K562 (cell line): ENCODE measurements around the gene CAPZA1. TPM values are rescaled to one million over a fixed set of nuclear protein-coding genes. Genes with fewer than 3 reads are reported as not detected.

Experiments used
- BRCA1 ChIP-seq, 2 experiments: fragments of 450-650 bp in 1 of 2; sonication (generic) in 1 of 2; formaldehyde crosslinking in 1 of 2; IDR thresholded peaks; 2 replicates each; pipeline versions ENCODE4 v1.5.0 to v1.6.1; 2017 to 2020; ENCODE audit warnings: mild to moderate bottlenecking in 1 of 2, missing genetic modification reagents in 1 of 2
- NFIX ChIP-seq: fragments of 250-450 bp; sonication (Bioruptor Pico); IDR thresholded peaks from 2 replicates; pipeline ENCODE4 v1.4.0; 2020; ENCODE audit warnings: low read depth, mild to moderate bottlenecking, moderate library complexity
- POLR2B ChIP-seq: fragments of 450-650 bp; IDR thresholded peaks from 2 replicates; pipeline ENCODE4 v1.6.1; 2018; ENCODE audit warnings: low read depth; ENCODE audit not compliant: partially characterized antibody
- RBBP5 ChIP-seq: fragments of 200-600 bp; sonication (generic); IDR thresholded peaks from 2 replicates; pipeline ENCODE4 v1.6.1; 2012; ENCODE audit warnings: borderline replicate concordance, mild to moderate bottlenecking, low read length, control low read depth, inconsistent platforms; ENCODE audit not compliant: insufficient read depth, poor library complexity, severe bottlenecking
- SNRNP70 ChIP-seq: fragments of 200-400 bp; formaldehyde crosslinking; optimal IDR thresholded peaks from 2 replicates; pipeline ENCODE3; 2017; ENCODE audit warnings: low read depth, low read length
- ZFPM2 ChIP-seq: fragments of 250-450 bp; sonication (Bioruptor Pico); IDR thresholded peaks from 2 replicates; pipeline ENCODE4 v1.5.1; 2022; ENCODE audit warnings: mild to moderate bottlenecking
- ZSCAN32 ChIP-seq: fragments of 450-650 bp; formaldehyde crosslinking; IDR thresholded peaks from 2 replicates; pipeline ENCODE4 v1.4.0; 2020; ENCODE audit warnings: mild to moderate bottlenecking, moderate library complexity
- polyA plus RNA-seq, 8 experiments: library from polyadenylated mRNA; depleted of rRNA in 4 of 8; stranded (reverse) in 5 of 8; unstranded in 3 of 8; fragments of >200 nt; fragmentation: Nextera tagmentation in 2 of 8; fragmentation: Illumina TruSeq in 1 of 8; extraction: Ambion mirVana in 2 of 8; extraction: Trizol in 1 of 8; gene quantifications; 2 replicates each; pipeline versions ENCODE4 v1.2.1 to v1.2.3, GENCODE V29; 2011 to 2014; ENCODE audit warnings: inconsistent platforms in 1 of 8, missing spikeins in 1 of 8
- total RNA-seq, 7 experiments: library from RNA; depleted of rRNA in 6 of 7; stranded (reverse); fragments of >200 nt in 6 of 7; fragmentation: Illumina TruSeq in 2 of 7; extraction: Trizol in 2 of 7; gene quantifications; 2 replicates each; pipeline versions ENCODE4 v1.2.1 to v1.2.3, GENCODE V29; 2011 to 2021; ENCODE audit warnings: low replicate concordance in 1 of 7
- TF ChIP-seq, protein P1 (sequence below): fragments of 450-650 bp; IDR thresholded peaks from 2 replicates; pipeline ENCODE4 v1.6.1; 2016; ENCODE audit warnings: mild to moderate bottlenecking, moderate library complexity
- TF ChIP-seq, protein P2 (sequence below): sonication (generic); formaldehyde crosslinking; IDR thresholded peaks from 2 replicates; pipeline ENCODE4 v1.8.0; 2022; ENCODE audit warnings: mild to moderate bottlenecking, missing genetic modification reagents
- TF ChIP-seq, protein P3 (sequence below): fragments of 250-450 bp; sonication (Bioruptor Pico); IDR thresholded peaks from 2 replicates; pipeline ENCODE4 v1.8.0; 2021; ENCODE audit warnings: mild to moderate bottlenecking, moderate library complexity
- TF ChIP-seq, protein P4 (sequence below): sonication (generic); formaldehyde crosslinking; IDR thresholded peaks from 2 replicates; pipeline ENCODE4 v1.9.0; 2022; ENCODE audit warnings: mild to moderate bottlenecking, missing genetic modification reagents

CAPZA1 gene
- total and polyA plus RNA-seq, 9 of the 15 experiments (the other 6 are each of a cell fraction or from before 2014, with no cell fraction given), result 237 to 1,020 (median 306) TPM

DNA sequence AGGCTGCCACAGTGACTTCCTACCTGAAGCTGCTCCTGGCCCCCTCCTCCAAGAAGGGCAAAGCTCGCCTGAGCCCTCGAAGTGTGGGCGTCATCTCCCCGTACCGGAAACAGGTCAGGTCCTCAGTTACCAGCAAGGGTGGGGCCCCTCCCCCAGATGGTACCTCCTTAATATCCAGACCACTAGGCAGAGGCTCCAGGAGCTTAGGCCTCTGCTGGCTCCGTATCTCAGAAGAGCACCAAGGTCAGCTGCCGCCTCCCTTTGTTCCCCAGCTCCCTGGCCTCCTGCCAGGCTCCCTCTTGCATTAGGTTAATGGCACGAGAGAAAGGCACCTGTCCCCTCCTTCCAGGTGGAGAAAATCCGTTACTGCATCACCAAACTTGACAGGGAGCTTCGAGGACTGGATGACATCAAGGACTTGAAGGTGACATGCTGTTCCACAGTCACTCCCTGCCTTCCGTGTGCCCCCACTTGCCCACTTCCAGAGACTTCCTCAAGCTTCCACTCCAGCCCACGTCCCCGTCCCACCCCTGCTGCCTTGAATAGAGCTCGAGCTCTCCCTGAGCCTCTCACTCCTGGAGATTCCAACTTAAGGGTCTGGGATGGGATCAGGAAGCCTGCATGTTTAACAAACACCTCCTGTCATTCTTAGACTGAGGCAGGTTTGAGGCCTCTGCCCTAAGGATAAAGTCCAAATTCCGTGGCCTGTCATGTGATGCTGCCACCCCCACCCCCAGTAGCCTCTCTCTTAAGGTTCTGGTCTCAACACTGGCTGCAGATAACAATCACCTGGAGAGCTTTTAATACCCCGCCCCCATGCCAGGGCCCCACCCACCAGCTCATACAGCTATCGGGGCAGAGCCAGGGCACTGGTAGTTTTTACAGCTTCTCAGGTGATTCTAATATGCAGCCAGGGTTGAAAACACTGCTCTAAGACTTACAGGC, 79.0 kb downstream of the CAPZA1 start (continued):
- TF ChIP-seq BRCA1 (IDR thresholded peaks at IDR 0.05) (no peak), BRCA1 (CRISPR knock-in tag; IDR thresholded peaks at IDR 0.05) (0 out of 2 replicates have a peak, but pooled peaks have one; percentile 35), ZFPM2 (no peak), POLR2B (peak; percentile 54), NFIX (CRISPR knock-in tag) (no peak), ZSCAN32 (no peak), SNRNP70 (no peak), RBBP5 (no peak)
- TF ChIP-seq, protein P1, sequence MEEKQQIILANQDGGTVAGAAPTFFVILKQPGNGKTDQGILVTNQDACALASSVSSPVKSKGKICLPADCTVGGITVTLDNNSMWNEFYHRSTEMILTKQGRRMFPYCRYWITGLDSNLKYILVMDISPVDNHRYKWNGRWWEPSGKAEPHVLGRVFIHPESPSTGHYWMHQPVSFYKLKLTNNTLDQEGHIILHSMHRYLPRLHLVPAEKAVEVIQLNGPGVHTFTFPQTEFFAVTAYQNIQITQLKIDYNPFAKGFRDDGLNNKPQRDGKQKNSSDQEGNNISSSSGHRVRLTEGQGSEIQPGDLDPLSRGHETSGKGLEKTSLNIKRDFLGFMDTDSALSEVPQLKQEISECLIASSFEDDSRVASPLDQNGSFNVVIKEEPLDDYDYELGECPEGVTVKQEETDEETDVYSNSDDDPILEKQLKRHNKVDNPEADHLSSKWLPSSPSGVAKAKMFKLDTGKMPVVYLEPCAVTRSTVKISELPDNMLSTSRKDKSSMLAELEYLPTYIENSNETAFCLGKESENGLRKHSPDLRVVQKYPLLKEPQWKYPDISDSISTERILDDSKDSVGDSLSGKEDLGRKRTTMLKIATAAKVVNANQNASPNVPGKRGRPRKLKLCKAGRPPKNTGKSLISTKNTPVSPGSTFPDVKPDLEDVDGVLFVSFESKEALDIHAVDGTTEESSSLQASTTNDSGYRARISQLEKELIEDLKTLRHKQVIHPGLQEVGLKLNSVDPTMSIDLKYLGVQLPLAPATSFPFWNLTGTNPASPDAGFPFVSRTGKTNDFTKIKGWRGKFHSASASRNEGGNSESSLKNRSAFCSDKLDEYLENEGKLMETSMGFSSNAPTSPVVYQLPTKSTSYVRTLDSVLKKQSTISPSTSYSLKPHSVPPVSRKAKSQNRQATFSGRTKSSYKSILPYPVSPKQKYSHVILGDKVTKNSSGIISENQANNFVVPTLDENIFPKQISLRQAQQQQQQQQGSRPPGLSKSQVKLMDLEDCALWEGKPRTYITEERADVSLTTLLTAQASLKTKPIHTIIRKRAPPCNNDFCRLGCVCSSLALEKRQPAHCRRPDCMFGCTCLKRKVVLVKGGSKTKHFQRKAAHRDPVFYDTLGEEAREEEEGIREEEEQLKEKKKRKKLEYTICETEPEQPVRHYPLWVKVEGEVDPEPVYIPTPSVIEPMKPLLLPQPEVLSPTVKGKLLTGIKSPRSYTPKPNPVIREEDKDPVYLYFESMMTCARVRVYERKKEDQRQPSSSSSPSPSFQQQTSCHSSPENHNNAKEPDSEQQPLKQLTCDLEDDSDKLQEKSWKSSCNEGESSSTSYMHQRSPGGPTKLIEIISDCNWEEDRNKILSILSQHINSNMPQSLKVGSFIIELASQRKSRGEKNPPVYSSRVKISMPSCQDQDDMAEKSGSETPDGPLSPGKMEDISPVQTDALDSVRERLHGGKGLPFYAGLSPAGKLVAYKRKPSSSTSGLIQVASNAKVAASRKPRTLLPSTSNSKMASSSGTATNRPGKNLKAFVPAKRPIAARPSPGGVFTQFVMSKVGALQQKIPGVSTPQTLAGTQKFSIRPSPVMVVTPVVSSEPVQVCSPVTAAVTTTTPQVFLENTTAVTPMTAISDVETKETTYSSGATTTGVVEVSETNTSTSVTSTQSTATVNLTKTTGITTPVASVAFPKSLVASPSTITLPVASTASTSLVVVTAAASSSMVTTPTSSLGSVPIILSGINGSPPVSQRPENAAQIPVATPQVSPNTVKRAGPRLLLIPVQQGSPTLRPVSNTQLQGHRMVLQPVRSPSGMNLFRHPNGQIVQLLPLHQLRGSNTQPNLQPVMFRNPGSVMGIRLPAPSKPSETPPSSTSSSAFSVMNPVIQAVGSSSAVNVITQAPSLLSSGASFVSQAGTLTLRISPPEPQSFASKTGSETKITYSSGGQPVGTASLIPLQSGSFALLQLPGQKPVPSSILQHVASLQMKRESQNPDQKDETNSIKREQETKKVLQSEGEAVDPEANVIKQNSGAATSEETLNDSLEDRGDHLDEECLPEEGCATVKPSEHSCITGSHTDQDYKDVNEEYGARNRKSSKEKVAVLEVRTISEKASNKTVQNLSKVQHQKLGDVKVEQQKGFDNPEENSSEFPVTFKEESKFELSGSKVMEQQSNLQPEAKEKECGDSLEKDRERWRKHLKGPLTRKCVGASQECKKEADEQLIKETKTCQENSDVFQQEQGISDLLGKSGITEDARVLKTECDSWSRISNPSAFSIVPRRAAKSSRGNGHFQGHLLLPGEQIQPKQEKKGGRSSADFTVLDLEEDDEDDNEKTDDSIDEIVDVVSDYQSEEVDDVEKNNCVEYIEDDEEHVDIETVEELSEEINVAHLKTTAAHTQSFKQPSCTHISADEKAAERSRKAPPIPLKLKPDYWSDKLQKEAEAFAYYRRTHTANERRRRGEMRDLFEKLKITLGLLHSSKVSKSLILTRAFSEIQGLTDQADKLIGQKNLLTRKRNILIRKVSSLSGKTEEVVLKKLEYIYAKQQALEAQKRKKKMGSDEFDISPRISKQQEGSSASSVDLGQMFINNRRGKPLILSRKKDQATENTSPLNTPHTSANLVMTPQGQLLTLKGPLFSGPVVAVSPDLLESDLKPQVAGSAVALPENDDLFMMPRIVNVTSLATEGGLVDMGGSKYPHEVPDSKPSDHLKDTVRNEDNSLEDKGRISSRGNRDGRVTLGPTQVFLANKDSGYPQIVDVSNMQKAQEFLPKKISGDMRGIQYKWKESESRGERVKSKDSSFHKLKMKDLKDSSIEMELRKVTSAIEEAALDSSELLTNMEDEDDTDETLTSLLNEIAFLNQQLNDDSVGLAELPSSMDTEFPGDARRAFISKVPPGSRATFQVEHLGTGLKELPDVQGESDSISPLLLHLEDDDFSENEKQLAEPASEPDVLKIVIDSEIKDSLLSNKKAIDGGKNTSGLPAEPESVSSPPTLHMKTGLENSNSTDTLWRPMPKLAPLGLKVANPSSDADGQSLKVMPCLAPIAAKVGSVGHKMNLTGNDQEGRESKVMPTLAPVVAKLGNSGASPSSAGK, result no peak
- TF ChIP-seq, protein P2, sequence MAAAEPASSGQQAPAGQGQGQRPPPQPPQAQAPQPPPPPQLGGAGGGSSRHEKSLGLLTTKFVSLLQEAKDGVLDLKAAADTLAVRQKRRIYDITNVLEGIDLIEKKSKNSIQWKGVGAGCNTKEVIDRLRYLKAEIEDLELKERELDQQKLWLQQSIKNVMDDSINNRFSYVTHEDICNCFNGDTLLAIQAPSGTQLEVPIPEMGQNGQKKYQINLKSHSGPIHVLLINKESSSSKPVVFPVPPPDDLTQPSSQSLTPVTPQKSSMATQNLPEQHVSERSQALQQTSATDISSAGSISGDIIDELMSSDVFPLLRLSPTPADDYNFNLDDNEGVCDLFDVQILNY (CRISPR knock-in tag), result no peak
- TF ChIP-seq, protein P3, sequence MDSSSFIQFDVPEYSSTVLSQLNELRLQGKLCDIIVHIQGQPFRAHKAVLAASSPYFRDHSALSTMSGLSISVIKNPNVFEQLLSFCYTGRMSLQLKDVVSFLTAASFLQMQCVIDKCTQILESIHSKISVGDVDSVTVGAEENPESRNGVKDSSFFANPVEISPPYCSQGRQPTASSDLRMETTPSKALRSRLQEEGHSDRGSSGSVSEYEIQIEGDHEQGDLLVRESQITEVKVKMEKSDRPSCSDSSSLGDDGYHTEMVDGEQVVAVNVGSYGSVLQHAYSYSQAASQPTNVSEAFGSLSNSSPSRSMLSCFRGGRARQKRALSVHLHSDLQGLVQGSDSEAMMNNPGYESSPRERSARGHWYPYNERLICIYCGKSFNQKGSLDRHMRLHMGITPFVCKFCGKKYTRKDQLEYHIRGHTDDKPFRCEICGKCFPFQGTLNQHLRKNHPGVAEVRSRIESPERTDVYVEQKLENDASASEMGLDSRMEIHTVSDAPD (CRISPR knock-in tag), result no peak
- TF ChIP-seq, protein P4, sequence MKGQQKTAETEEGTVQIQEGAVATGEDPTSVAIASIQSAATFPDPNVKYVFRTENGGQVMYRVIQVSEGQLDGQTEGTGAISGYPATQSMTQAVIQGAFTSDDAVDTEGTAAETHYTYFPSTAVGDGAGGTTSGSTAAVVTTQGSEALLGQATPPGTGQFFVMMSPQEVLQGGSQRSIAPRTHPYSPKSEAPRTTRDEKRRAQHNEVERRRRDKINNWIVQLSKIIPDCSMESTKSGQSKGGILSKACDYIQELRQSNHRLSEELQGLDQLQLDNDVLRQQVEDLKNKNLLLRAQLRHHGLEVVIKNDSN (CRISPR knock-in tag), result peak; percentile 48; the same call in 1 of the 2 replicates
